ENCODE data around the gene CCL15. TPM values are rescaled to one million over a fixed set of nuclear protein-coding genes. Genes with fewer than 3 reads are reported as not detected.

The CCL15 gene
- total and polyA plus RNA-seq, 2 of the 13 experiments (the other 11 are each of a cell fraction or from before 2014, with no cell fraction given) = 29.2 to 45.9 TPM

- no peak for TF ChIP-seq ARID4A (CRISPR knock-in tag; IDR thresholded peaks at IDR 0.05; ENCODE audit: borderline replicate concordance)
- TF ChIP-seq POLR2A (IDR thresholded peaks at IDR 0.05; ENCODE audit: insufficient read depth in 1 of 2, low read depth in 2 of 2, low read length in 2 of 2) = peak; percentile 40 to 46; a peak in 1 of 4 replicates
- no peak for TF ChIP-seq ZNF232 (CRISPR knock-in tag; IDR thresholded peaks at IDR 0.05; ENCODE audit: borderline replicate concordance)
- no peak for TF ChIP-seq ZFP37 (CRISPR knock-in tag; IDR thresholded peaks at IDR 0.05; ENCODE audit: borderline replicate concordance)
- TF ChIP-seq ZNF788 (CRISPR knock-in tag; IDR thresholded peaks at IDR 0.05; ENCODE audit: borderline replicate concordance) = 0 out of 2 replicates have a peak, but pooled peaks have one; percentile 11
- peak; percentile 65; the same call in 1 of the 2 replicates for TF ChIP-seq FOXA3 (CRISPR knock-in tag; IDR thresholded peaks at IDR 0.05)
- TF ChIP-seq HNF4A (CRISPR knock-in tag; IDR thresholded peaks at IDR 0.05) = peak; percentile 86
- TF ChIP-seq SATB2 (CRISPR knock-in tag; IDR thresholded peaks at IDR 0.05) = no peak
- TF ChIP-seq PBX3 (CRISPR knock-in tag; IDR thresholded peaks at IDR 0.05; ENCODE audit: borderline replicate concordance) = no peak
- TF ChIP-seq EED (CRISPR knock-in tag; IDR thresholded peaks at IDR 0.05) = no peak
- TF ChIP-seq BRD4 (CRISPR knock-in tag; IDR thresholded peaks at IDR 0.05) = no peak
- TF ChIP-seq ZNF253 (CRISPR knock-in tag; IDR thresholded peaks at IDR 0.05; ENCODE audit: borderline replicate concordance) = no peak
- no peak for TF ChIP-seq ZNF362 (CRISPR knock-in tag; IDR thresholded peaks at IDR 0.05; ENCODE audit: borderline replicate concordance)
- TF ChIP-seq ZFP36 (IDR thresholded peaks at IDR 0.05; ENCODE audit: borderline replicate concordance, low read depth, low read length, partially characterized antibody) = no peak
- no peak for TF ChIP-seq ZHX1 (CRISPR knock-in tag; IDR thresholded peaks at IDR 0.05; ENCODE audit: low read depth)
- TF ChIP-seq NCOR1 (IDR thresholded peaks at IDR 0.05; ENCODE audit: borderline replicate concordance, low read length) = no peak
- TF ChIP-seq PHF20 (CRISPR knock-in tag; IDR thresholded peaks at IDR 0.05) = no peak
- TF ChIP-seq DRAP1 (CRISPR knock-in tag; IDR thresholded peaks at IDR 0.05) = peak; percentile 34; the same call in 1 of the 2 replicates
- no peak for TF ChIP-seq ZNF841 (CRISPR knock-in tag; IDR thresholded peaks at IDR 0.05; ENCODE audit: borderline replicate concordance)
- TF ChIP-seq ATF3 (CRISPR knock-in tag; IDR thresholded peaks at IDR 0.05) = no peak
- no peak for TF ChIP-seq ETV6 (CRISPR knock-in tag; conservative IDR thresholded peaks at IDR 0.05)
Measured at GRCh38 chr17:35981246-35981645, 20.1 kb downstream of the CCL15 start, which contains the start of gene CCL16 (continued).
